ENCODE results near the gene CNFN.

The CNFN gene

GRCh38 chr19:42407816-42408175, 17.7 kb upstream of the CNFN start:
- no peak for DNase-seq

- no peak for DNase-seq
Observed at GRCh38 chr19:42407085-42407815, 17.2 kb upstream of the CNFN start.

- DNase-seq: no peak
Observed at GRCh38 chr19:42406111-42406510, 16.0 kb upstream of the CNFN start.

GRCh38 chr19:42403586-42403985, 13.5 kb upstream of the CNFN start:
- DNase-seq: no peak

- DNase-seq: no peak
Observed at GRCh38 chr19:42402376-42403116, 12.4 kb upstream of the CNFN start.

- DNase-seq: peak; percentile 82
Observed at GRCh38 chr19:42401365-42402303, 11.5 kb upstream of the CNFN start.

- DNase-seq: no peak
Observed at GRCh38 chr19:42400404-42400803, 10.3 kb upstream of the CNFN start.

GRCh38 chr19:42397263-42398166, 7.4 kb upstream of the CNFN start:
- DNase-seq: no peak

- peak; percentile 98 for DNase-seq
Observed at GRCh38 chr19:42396381-42397262, 6.5 kb upstream of the CNFN start.

GRCh38 chr19:42394751-42395150, 4.7 kb upstream of the CNFN start:
- no peak for DNase-seq

GRCh38 chr19:42392165-42392564, 2.1 kb upstream of the CNFN start:
- DNase-seq: no peak

GRCh38 chr19:42388851-42389489, 1.1 kb downstream of the CNFN start:
- DNase-seq: no peak

- peak; percentile 79 for DNase-seq
Observed at GRCh38 chr19:42386974-42387707, 3.0 kb downstream of the CNFN start.

GRCh38 chr19:42380155-42380554, 9.9 kb downstream of the CNFN start:
- DNase-seq: no peak

- DNase-seq: no peak
Observed at GRCh38 chr19:42378225-42379215, 11.6 kb downstream of the CNFN start.

- DNase-seq: no peak
Observed at GRCh38 chr19:42376177-42376555, 13.9 kb downstream of the CNFN start.

- no peak for DNase-seq
Observed at GRCh38 chr19:42375415-42376176, 14.5 kb downstream of the CNFN start.

GRCh38 chr19:42374826-42375376, 15.2 kb downstream of the CNFN start:
- no peak for DNase-seq
